Measurements from ENCODE around the gene EMSY.

Gene EMSY

DNA sequence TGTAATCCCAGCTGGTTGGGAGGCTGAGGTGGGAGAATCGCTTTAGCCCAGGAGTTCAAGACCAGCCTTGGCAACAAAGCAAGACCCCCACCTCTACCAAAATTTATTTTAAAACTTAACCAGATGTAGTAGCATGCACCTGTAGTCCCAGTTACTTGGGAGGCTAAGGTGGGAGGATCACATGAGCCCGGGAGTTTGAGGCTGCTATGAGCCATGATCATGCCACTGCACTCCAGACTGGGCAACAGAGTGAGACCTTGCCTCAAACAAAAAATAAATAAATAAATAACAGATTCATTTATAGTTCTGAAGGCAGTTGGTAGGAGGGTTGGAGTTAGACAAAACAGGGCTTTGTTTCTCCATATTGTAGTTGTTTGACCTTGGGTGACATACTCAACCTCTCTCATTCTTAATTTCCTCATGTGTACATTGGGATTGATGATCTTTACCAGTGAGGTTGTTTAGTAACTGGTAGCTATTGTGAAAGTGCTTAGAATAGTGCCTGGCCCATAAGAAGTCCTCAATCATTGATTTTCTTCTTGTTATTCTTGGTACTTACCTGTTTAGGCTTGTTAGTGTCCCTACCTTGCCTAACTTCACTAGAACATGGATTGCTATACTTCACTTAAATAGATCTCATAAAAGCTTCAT is 79.1 kb downstream of the EMSY start:
- DNase-seq: no peak

DNA sequence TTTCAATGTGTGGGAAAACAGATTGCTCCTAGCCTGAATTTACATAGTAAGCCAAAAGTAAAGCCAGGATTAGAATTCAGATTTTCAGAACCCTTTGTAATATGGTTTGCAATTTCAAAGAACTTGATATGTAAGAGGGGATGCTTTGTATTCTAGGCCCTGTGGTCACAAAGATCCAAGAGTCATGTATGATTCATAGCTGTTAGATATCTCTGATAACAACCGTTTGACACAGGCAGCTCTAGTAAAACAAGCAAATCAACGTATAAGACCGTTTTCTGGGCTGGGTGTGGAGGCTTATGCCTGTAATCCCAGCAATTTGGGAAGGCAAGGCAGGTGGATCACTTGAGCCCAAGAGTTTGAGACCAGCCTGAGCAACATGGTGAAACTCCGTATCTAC is 79.6 kb downstream of the EMSY start:
- no peak for DNase-seq

DNA sequence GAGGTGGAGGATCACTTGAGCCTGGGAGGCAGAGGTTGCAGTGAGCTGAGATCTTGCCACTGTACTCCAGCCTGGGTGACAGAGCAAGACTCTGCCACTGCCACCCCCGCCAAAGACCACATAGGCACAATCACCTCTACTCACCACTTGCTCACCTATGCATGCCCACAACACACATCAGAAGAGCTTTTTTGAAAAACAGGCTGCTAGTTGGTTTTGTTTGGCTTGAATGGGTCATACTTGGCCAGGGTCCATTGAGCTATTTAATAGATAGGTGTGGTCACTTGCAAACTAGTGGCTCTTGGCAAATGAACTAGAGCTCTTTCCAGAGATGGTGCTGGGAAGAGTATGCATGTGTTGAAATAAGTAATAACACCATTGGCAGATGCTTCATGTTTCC is 80.1 kb downstream of the EMSY start:
- no peak for DNase-seq

GRCh38 chr11:76526878-76527277 is 82.1 kb downstream of the EMSY start:
- no peak for DNase-seq

DNA sequence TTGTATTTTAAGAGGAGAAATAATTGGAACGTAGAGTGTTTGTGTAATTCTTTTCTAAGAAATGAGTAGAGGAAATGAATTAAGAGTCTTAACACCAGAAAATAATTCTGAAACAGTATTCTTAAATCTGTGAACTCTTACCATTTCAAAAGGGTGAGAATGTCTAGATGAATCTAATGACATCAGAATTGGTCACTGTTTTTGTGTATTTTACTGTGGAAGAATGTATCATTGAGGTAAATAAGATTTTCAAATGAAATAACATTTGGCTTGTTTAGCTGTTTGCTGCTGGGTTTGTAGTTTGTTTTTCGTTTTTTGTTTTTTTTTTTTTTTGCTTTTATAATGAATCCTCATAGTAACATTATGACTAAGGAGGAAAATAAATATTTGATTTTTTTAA is 97.6 kb downstream of the EMSY start:
- DNase-seq: no peak

GRCh38 chr11:76543006-76543703 is 98.3 kb downstream of the EMSY start:
- no peak for DNase-seq

DNA sequence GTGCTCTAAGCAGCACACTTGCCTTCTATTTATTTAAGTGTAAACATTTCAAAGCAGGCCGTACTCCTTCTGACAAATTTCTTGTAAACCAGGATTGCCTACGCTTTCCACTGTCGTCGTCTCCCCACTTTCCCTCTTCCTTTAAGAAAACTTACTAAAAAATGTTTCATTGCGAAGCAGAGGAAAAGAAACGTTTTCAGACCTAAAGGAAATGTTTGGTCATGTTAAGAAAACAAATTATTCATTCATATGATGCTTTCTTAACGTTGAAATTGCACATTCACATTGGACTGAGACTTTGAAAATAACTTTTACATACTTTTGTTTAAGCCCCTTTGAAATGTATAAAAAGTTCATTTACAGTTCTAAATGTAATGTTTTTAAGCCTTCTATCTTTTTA is 106.0 kb downstream of the EMSY start:
- DNase-seq: no peak

DNA sequence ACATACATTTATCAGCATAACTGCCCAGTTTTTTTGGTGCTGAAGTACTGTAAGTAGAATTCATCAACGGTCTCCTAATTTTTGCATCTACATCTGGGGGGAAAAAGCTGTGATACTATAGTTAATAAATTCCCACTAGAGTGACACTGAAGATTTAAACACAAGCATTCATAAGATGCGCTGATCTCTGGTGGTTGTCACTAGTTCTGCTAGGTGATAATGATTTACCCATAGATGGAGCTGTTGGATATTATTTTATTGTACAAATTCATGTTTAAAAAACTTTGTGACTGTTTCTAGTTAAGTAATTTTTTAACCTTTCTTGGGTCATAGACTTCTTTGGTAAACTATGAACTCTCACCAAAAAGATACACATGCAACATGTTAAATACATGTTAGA is 106.6 kb downstream of the EMSY start:
- DNase-seq: no peak

DNA sequence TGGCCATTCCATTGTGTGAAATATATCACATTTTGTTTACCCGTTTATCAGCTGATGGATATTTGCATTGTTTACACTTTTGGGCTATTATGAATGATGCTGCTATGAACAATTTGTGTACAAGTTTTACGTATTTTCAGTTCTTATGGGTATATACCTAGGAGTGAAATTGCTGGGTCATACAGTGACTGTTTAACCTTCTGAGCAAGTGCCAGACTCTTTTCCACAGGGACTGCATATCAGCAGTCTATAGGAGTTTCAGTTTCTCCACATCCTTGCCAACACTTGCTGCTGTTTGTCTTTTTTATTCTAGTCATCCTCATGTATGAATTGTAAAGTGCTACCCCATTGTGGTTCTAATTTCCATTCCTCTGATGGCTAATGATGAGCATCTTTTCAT is 108.2 kb downstream of the EMSY start:
- DNase-seq: no peak

- DNase-seq: no peak
Observed at GRCh38 chr11:76553554-76554476, 109.0 kb downstream of the EMSY start.

- no peak for DNase-seq
Observed at GRCh38 chr11:76554767-76555166, 109.9 kb downstream of the EMSY start.

DNA sequence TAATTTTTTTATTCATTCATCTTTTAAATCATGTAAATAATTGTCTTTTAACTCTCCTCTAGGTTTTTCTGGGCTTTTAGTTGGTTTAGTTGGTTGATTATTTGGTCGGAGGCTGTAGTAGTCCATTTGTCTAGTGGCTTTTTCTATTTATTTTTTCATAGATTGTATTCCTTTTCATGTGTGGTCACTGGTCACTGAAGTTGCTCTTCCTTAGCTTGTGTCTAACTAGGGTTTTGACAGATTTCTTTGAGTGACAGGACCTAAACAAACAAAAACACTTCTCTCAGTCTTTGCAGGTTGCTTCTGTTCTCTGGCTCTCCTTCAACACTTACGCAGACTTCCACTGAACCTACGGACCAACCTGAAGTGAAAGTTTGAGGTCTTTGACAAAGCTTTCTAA is 112.6 kb downstream of the EMSY start:
- DNase-seq: no peak

GRCh38 chr11:76558473-76558872 is 113.7 kb downstream of the EMSY start:
- no peak for DNase-seq

GRCh38 chr11:76558891-76559290 is 114.1 kb downstream of the EMSY start:
- no peak for DNase-seq

DNA sequence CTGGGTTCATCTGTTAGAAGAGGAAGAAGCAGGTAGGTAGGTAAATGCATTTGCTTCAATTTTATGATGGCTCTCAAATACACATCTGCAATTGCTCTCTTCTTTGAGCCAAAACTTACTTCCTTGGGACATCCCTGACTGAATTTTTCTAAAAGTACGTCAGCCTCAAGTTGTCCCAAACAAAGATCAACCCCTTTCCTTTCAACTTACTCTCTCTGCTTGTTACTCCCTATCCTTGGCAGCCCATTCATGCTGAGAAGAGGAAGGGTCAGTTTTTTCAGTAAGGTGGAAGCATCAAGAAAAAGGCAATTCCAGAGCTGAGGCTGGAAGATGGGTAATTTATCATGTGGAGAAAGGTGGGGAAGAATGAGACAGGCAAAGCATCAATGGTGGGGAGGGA is 114.5 kb downstream of the EMSY start:
- no peak for DNase-seq

GRCh38 chr11:76560219-76560618 is 115.4 kb downstream of the EMSY start:
- DNase-seq: no peak

DNA sequence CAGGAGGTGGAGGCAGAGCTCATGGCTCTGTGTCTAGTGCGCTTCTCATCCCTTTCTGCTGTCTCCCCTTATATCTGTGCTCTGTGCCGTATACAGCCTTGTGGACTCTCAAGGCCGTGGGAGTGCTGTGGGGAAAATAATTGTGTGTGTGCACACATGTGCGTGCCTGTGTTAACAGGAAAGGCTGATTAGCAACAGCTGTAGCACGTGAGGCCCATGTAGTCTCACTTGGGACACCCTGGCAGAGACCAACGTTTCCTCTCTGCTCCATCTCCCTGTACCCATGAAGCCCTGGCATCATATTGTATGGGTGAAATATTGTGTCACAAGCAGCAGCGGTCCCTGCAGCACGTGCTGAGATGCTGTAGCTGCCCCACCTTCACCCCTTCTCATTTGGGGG is 116.4 kb downstream of the EMSY start:
- no peak for DNase-seq

- DNase-seq: no peak
Observed at GRCh38 chr11:76562541-76562940, 117.7 kb downstream of the EMSY start.

DNA sequence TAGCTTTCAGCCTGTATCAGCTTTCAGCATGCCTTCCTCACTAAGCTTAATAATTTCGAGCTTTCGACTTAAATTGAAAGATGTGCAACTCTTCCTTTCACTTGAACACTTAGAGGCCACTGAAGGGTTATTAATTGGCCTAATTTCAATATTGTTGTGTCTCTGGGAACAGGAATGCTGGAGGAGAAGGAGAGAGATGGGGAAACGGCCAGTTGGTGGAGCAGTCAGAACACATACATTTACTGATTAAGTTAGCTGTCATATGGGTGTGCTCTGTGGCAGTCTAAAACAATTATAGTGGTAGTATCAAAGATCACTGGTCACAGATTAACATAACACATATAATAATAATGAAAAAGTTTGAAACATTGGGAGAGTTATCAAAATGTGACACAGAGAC is 119.5 kb downstream of the EMSY start:
- no peak for DNase-seq

DNA sequence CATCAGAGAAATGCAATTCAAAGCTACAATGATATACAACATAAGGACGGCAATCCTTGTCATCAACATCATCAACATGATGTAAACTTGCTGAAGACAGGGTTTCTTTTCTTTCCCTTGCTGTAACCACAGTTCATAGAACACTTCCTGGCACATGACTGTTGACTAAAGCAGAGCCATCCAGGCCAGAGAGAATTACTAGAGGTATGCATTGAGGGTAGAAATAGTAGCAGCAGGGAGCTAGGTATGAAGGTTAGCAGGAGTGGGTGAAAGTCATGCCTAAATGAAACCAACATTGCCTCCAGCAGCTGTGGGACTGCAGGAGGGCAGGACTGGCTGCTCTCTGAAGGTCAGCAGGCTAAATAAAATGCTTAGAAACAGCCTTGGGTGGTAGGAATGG is 122.0 kb downstream of the EMSY start:
- DNase-seq: no peak

- DNase-seq: no peak
Observed at GRCh38 chr11:76567261-76567660, 122.4 kb downstream of the EMSY start.

- no peak for DNase-seq
Observed at GRCh38 chr11:76568139-76568538, 123.3 kb downstream of the EMSY start.

- DNase-seq: no peak
Observed at GRCh38 chr11:76568621-76569020, 123.8 kb downstream of the EMSY start.
